GM18520 (cell line): Measurements from ENCODE around the gene TCEA2.

Source experiments
- ATAC-seq: cut with Tn5 transposase; IDR thresholded peaks from one replicate; pipeline ENCODE4 v1.9.1; 2021; ENCODE audit not compliant: unreplicated experiment

TCEA2 gene

GRCh38 chr20:64062596-64063388 lies at the start of gene TCEA2:
Gene TCEA2, plus strand, starts transcription at chr20:64063198. Its CDS starts 115 bp downstream, at chr20:64063313.
- ATAC-seq = peak; percentile 74

DNA sequence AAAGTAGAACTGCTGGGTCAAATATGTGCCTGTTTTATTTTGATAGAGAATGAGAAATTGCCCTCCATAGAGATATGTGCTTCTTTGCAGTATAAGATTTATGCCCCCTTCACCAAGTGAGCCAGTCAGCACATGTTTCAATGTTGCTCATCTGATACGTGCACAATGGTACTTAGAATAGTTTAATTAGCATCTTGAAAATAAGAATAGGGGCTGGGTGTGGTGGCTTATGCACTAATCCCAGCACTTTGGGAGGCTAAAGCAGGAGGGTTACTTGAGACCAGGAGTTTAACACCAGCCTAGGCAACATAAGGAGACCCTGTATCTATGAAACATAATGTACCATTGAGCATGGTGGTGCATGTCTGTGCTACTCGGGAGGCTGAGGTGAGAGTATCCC lies 47.4 kb upstream of the TCEA2 start:
- ATAC-seq = no peak

- ATAC-seq = no peak
Measured at GRCh38 chr20:64021124-64021975, 41.6 kb upstream of the TCEA2 start.

DNA sequence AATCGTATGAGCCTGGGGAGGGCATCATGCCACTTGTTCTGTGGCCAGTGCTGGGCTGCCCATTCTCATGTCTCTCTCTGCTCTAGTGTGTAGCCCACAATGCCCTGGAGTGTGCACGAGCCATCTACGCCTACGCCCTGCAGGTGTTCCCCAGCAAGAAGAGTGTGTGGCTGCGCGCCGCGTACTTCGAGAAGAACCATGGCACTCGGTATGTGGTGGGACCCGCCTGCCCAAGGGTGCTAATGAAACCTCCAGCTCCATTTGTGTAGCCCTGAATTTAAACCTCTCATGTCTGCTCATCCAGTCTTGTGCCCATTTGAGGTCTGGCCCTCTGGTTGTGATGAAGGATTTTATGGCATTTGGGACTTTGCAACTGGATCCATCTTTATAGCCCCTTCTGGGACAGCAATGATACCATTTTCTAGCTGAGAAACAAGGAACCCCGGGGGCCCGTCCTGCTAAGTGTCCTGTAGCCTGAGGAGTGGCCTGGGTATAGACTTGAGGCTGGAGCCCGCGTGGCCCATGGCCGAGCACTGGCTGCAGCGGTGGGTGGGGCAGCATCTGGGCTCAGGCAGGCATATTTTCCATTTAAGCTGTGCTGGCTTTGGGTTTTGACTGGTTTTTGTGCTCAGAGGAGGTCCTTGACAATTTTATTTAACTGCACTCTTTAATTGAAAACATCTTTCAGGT lies 40.2 kb upstream of the TCEA2 start:
- no peak for ATAC-seq

DNA sequence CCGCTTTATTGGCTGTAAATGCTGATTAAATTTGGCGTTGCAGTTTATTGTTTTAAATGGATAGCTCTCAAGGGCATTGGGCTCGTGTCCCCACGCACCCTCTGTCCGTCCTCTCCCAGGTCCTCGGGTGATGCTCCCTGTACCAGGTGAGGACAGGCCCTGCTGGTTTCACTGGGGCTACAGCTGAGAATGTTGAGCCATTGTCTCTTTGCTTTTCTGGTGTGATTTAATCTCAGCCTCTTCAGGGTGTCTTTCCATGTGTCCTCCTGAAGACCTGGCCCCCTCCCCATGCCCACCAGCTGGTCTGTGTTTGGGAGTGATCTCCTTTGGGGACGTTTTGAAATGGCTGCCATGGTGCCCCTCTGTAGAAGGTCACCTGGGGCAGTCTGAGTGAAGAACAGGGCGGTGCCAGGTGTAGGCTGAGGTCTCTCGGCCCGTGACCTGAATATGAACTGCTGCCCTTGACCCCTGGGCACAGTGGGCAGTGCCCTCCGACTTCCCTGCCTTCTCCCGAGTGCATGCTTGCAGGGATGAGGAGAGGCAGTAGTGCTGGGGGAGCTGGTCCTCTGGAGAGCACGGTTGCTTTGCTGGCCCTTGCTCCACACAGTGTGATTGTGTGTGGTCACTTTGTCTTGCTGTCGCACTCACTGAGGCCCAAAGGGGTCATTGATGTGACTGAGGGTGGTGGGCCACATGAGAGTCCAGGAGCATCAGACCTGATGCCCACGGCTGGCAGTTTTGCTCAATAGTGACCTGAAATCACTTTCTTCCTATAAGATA lies 39.4 kb upstream of the TCEA2 start:
- ATAC-seq = no peak

DNA sequence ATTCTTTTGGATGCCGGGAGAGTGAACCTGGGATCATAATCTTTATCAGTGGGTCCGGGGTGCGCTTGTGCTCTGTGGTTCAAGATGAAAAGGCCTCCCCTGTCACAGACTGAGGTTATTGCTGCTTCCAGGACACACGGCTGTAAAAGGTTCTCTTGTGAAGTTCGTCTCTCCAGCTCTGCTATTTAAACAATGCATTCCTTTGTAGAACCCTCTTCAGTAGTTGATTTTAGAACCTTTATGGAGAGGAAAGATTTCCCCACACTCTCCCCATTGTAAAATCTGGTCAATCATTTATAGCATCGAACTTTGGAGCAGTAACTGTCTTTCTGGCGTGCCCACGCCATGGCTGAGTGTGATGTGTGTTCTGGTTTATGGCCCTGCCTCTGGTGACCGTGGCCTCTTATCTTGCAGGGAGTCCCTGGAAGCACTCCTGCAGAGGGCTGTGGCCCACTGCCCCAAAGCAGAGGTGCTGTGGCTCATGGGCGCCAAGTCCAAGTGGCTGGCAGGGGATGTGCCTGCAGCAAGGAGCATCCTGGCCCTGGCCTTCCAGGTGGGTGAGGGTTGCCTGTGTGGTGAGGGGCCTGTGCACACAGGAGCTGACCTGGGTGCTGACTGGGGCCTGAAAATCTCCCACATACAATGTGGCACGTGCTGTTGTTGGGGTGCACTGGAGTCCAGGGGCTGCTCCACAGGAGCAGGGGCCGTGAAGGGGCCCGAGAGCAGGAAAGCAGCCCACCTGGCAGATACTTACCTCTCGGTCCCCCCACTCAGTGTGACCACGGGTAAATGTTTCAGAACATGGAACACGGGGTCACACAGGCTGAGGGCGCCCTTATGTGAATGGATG lies 38.6 kb upstream of the TCEA2 start:
- no peak for ATAC-seq

DNA sequence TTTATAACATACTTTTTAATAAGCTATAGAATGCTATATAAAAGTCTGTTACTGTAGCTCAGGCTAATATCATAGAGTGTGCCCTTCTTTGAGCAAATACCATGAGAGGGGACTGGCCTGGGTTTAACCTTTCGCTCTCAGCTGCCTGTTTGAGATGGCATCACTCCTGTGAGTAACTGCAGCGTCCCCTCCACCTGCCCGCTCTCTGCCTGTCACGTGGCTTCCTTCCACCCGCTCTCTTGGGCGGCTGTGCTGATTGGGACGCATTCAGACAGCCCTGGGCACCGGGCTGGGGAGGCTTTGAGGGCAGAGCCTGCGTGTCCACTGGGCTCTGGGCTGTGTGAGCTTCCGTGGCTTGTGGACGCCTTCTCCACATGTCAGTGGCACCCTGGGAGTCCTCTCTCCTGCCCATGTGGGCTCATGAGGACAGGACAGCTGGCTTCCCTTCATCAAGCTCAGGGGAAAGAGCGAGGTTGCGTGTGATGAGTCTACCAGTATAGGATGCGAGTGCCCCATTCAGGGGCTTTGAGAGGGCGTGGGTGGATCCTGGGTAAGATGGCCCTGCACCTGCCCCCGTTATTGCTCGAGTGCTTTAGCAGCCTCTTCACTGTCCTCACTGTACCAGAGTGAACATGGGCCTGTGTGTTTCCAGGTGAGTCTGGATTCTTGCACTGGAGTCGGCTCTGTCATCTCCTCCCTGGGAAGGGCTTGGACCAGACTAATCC lies 37.7 kb upstream of the TCEA2 start:
- ATAC-seq = no peak

DNA sequence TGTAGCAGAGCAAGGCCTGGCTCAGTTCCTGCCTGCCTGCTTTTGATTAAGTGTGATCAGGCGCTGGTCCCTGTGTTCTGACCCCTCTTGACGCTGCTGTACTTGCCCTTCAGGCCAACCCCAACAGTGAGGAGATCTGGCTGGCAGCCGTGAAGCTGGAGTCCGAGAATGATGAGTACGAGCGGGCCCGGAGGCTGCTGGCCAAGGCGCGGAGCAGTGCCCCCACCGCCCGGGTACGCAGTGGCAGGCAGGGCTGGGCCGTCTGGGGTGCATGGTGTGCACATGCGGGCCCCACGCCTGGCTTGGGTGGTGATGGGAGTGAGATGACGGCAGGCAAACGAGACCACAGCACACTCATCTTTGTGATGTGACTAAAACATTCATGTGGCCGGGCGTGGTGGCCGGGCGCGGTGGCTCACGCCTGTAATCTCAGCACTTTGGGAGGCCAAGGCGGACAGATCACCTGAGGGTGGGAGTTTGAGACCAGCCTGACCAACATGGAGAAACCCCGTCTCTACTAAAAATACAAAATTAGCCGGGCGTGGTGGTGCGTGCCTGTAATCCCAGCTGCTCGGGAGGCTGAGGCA lies 37.1 kb upstream of the TCEA2 start:
- ATAC-seq = no peak

- no peak for ATAC-seq
Measured at GRCh38 chr20:64027981-64028685, 34.9 kb upstream of the TCEA2 start.

DNA sequence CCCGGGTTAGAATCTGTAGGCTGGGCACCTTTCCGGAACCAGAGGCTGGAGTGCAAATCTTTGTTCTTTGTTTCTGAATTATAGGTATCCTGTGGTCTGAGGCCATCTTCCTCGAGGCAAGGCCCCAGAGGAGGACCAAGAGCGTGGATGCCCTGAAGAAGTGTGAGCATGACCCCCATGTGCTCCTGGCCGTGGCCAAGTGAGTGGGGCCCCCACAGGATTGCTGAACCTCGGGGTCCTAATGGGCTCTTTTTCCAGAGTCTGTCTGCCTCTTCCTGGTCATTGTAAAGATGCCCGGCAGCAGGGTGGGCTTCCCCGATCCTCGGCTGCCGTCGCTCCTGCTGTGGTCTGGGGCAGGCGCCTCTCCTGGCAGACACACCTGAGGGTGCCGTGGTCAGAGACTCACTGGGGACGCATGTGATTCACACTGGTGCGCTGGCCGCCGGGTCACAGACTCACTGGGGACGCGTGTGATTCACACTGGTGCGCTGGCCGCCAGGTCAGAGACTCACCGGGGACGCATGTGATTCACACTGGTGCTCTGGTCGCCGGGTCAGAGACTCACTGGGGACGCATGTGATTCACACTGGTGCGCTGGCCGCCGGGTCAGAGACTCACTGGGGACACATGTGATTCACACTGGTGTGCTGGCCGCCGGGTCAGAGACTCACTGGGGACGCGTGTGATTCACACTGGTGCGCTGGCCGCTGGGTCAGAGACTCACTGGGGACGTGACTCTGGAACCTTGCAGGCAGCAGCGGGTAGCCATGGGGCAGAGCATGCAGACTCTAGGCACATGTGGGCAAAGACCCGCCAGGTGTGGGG lies 33.5 kb upstream of the TCEA2 start:
- ATAC-seq = no peak

- ATAC-seq = no peak
Measured at GRCh38 chr20:64030371-64031134, 32.4 kb upstream of the TCEA2 start.

GRCh38 chr20:64031822-64032314 lies 31.1 kb upstream of the TCEA2 start:
- no peak for ATAC-seq

DNA sequence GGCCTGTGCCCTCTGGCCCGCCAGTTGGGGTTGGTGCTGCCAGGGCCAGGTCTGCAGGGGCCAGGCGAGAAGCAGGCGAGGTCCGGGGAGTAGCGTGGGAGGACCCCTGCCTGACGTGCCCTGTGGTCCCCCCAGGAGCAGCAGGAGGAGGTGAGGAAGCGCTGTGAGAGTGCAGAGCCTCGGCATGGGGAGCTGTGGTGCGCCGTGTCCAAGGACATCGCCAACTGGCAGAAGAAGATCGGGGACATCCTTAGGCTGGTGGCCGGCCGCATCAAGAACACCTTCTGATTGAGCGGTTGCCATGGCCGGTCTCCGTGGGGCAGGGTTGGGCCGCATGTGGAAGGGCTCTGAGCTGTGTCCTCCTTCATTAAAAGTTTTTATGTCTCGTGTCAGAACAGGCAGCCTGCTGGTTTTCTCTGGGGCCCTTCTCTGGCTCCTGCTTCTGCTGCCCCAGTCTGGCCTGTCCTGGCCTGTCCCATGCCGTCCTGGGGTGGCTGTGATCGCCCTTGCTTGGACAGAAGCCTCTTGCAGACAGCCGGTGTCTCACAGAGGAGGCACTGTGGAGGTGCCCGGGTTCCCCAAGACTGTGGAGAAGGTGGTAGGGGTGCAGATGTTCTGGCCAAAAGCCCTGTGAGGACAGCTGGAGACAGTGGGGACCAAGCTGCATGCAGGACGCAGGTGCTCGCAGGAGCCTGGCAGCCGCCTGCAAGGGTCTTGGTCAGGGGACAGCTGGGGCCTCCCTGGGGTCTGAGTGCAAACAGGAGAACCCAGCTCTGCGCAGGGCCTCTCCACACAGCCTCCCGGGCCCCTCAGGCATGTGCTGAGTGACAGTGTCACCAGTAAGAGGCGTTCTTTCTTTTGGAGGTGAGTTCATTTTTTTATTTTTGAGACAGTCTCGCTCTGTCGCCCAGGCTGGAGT lies 30.0 kb upstream of the TCEA2 start:
- ATAC-seq = no peak

DNA sequence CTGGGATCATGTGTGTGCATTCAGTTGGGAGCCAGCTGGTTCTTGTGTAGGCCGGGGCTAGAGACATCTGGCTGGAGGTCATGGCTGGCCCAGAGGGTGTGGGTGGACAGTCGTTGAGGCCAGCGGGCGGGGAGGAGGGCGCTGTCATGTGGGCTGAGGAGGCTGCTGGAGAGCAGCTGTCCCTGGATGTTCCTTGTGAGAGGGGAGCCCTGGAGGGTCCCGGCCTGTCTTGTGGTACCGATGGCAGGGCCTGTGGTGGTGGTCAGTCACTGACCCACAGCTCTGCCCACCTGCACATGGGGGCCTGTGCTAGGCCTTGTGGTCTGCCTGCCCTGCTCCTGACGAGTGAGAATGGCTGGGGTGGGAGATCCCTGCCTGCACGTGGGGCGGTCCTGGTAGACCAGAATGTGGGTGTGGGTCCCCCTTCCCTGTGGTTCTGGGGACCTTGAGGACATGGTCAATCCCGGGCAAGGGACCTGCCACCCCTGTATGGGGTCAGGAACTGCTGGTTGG lies 29.0 kb upstream of the TCEA2 start:
- ATAC-seq = no peak
